ENCODE data around the gene AK4.

DNA sequence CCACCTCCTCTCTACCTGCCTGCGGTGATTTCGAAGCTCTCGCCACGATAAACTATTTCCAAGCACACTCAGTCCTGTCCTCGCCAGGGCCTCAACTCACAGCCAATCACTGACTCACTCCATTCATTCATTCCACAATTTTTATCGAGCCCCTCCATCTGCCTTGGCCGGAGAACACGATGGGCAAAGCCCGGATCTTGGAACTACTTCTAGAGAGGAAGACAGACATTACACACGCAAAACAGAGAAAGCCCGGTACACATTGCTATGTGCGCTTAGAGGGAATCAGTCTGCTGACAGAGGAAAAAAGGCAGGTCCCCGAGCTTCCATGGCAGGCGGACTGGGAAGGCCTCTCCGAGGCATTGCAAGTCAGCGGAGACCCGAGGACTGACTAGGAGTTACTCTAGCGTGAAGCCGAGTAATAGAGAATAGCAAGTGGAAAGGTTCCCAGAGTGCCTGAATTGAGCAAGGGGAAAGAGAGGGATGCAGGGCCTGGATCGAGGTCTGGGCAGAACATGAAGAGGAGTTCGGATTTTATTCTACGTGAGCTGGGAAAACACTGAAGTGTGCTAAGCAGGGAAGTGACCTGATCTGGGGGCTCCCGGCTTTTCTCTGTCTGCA, 107.1 kb downstream of the AK4 start:
- TF ChIP-seq CTCF (IDR thresholded peaks at IDR 0.05) (no peak), ZFX (IDR thresholded peaks at IDR 0.05; ENCODE audit: borderline replicate concordance) (no peak)

Data from 22Rv1 (cell line).